H1 (cell line): ENCODE measurements around the gene NUBPL. TPM values are rescaled to one million over a fixed set of nuclear protein-coding genes. Genes with fewer than 3 reads are reported as not detected.

ENCODE experiments used
- CTCF ChIA-PET: fragments of 300-600 bp; sonication (Branson Sonifier 250); formaldehyde crosslinking; loops from one replicate; lab custom pipeline; 2021; ENCODE audit not compliant: partially characterized antibody; lab: Charles Lee
- POLR2A ChIA-PET: fragments of 300-600 bp; sonication (Branson Sonifier 250); formaldehyde crosslinking; loops from one replicate; lab custom pipeline; 2021; ENCODE audit warnings: inconsistent platforms; ENCODE audit not compliant: partially characterized antibody; lab: Charles Lee
- DNase-seq, 2 experiments: peaks; one replicate each; pipeline versions ENCODE4 v3.0.0 to v3.0.0-alpha.2; 2010 to 2022; ENCODE audit warnings: low spot score in 2 of 2, low read depth in 1 of 2, mixed read lengths in 1 of 2
- FAIRE-seq: peaks from 2 replicates; lab custom pipeline; 2011; peaks lifted over from hg19 to GRCh38; lab: Jason Lieb, UNC
- H2AFZ ChIP-seq: 2 replicates; pipeline ENCODE4 v1.8.1; 2012; ENCODE audit warnings: low read length, inconsistent platforms
- H2AK5ac ChIP-seq: 2 replicates; pipeline ENCODE4 v1.6.1; 2013; ENCODE audit warnings: low read depth, low read length
- H2BK120ac ChIP-seq: replicated peaks from 2 replicates; pipeline ENCODE3; 2013; ENCODE audit warnings: low read depth, low read length, inconsistent platforms
- H2BK12ac ChIP-seq: 2 replicates; pipeline ENCODE4 v1.6.1; 2013; ENCODE audit warnings: low read depth, low read length
- H2BK15ac ChIP-seq: 2 replicates; pipeline ENCODE4 v1.6.1; 2013; ENCODE audit warnings: low read length
- H2BK20ac ChIP-seq: 2 replicates; pipeline ENCODE4 v1.6.1; 2013; ENCODE audit warnings: low read length
- H2BK5ac ChIP-seq: 2 replicates; pipeline ENCODE4 v1.6.1; 2013; ENCODE audit warnings: low read depth, low read length
- H3K14ac ChIP-seq: 2 replicates; pipeline ENCODE4 v1.6.1; 2013; ENCODE audit warnings: inconsistent platforms; ENCODE audit not compliant: insufficient read length
- H3K18ac ChIP-seq: 2 replicates; pipeline ENCODE4 v1.6.1; 2013; ENCODE audit warnings: low read length; ENCODE audit errors: extremely low read depth
- H3K23ac ChIP-seq: 2 replicates; pipeline ENCODE4 v1.6.1; 2013; ENCODE audit warnings: inconsistent platforms; ENCODE audit not compliant: insufficient read length
- H3K23me2 ChIP-seq: 2 replicates; pipeline ENCODE4 v1.6.1; 2013; ENCODE audit warnings: low read depth, low read length
- H3K27ac ChIP-seq: 2 replicates; pipeline ENCODE4 v1.6.1; 2011; ENCODE audit warnings: low read depth, low read length, inconsistent platforms
- H3K27me3 ChIP-seq, 4 experiments: replicated peaks in 1 of 4; 1 replicate in 1 of 4; 2 replicates in 3 of 4; pipeline versions ENCODE4 v1.6.1 to v1.8.1; 2011 to 2013; ENCODE audit warnings: low read length in 3 of 4, mild to moderate bottlenecking in 3 of 4, inconsistent platforms in 2 of 4, mixed read lengths in 2 of 4, moderate library complexity in 1 of 4; ENCODE audit not compliant: control insufficient read depth in 3 of 4, insufficient read depth in 3 of 4; ENCODE audit errors: extremely low read depth in 1 of 4
- H3K36me3 ChIP-seq, 4 experiments: 2 replicates each; pipeline versions ENCODE4 v1.6.1 to v1.8.1; 2011 to 2013; ENCODE audit warnings: mild to moderate bottlenecking in 4 of 4, low read length in 3 of 4, moderate library complexity in 2 of 4, control low read depth in 1 of 4, inconsistent platforms in 1 of 4; ENCODE audit not compliant: insufficient read depth in 4 of 4, control insufficient read depth in 2 of 4
- H3K4ac ChIP-seq: replicated peaks from 2 replicates; pipeline ENCODE3; 2013; ENCODE audit warnings: low read length, low read depth, mixed read lengths, inconsistent platforms; ENCODE audit not compliant: insufficient read length
- H3K4me1 ChIP-seq, 4 experiments: replicated peaks in 1 of 4; 1 replicate in 1 of 4; 2 replicates in 3 of 4; pipeline versions ENCODE4 v1.6.1 to v1.8.1; 2011 to 2013; ENCODE audit warnings: low read length in 3 of 4, inconsistent platforms in 2 of 4, mixed read lengths in 1 of 4; ENCODE audit not compliant: insufficient read depth in 4 of 4, control insufficient read depth in 3 of 4
- H3K4me2 ChIP-seq, 2 experiments: 2 replicates each; pipeline versions ENCODE4 v1.6.1 to v1.8.1; 2011 to 2013; ENCODE audit warnings: low read depth in 2 of 2, low read length in 2 of 2, control low read depth in 1 of 2, inconsistent platforms in 1 of 2, mild to moderate bottlenecking in 1 of 2; ENCODE audit not compliant: insufficient read depth in 1 of 2
- H3K4me3 ChIP-seq, 4 experiments: fragments of 200-600, 300-600 bp in 1 of 4; sonication (generic), shearing (Covaris generic), sonication (Bioruptor Twin) in 1 of 4; 2 replicates each; pipeline versions ENCODE4 v1.5.1 to v1.8.1; 2011 to 2016; ENCODE audit warnings: low read length in 4 of 4, low read depth in 3 of 4, control low read depth in 2 of 4, inconsistent platforms in 2 of 4, mild to moderate bottlenecking in 2 of 4, mixed read lengths in 1 of 4, moderate library complexity in 1 of 4; ENCODE audit not compliant: insufficient read depth in 2 of 4; ENCODE audit errors: extremely low read depth in 1 of 4
- H3K56ac ChIP-seq: replicated peaks from 2 replicates; pipeline ENCODE3; 2013; ENCODE audit warnings: low read depth, mild to moderate bottlenecking, mixed read lengths, low read length, inconsistent platforms; ENCODE audit not compliant: insufficient read length
- H3K79me1 ChIP-seq: 2 replicates; pipeline ENCODE4 v1.6.1; 2013; ENCODE audit warnings: low read depth, low read length, control low read depth
- H3K79me2 ChIP-seq, 2 experiments: 2 replicates each; pipeline versions ENCODE4 v1.6.1 to v1.8.1; 2012 to 2013; ENCODE audit warnings: low read length in 2 of 2, mild to moderate bottlenecking in 2 of 2, inconsistent platforms in 1 of 2; ENCODE audit not compliant: insufficient read depth in 2 of 2, control insufficient read depth in 1 of 2
- H3K9ac ChIP-seq, 4 experiments: replicated peaks in 1 of 4; 1 replicate in 1 of 4; 2 replicates in 3 of 4; pipeline versions ENCODE4 v1.6.1 to v1.8.1; 2011 to 2013; ENCODE audit warnings: low read depth in 3 of 4, low read length in 3 of 4, control low read depth in 2 of 4, mild to moderate bottlenecking in 2 of 4, moderate library complexity in 2 of 4, inconsistent platforms in 1 of 4; ENCODE audit errors: extremely low read depth in 1 of 4
- H3K9me3 ChIP-seq, 2 experiments: 2 replicates each; pipeline versions ENCODE4 v1.6.1 to v1.8.1; 2012 to 2013; ENCODE audit warnings: mild to moderate bottlenecking in 2 of 2, moderate library complexity in 2 of 2, control low read depth in 1 of 2, inconsistent platforms in 1 of 2, low read depth in 1 of 2, low read length in 1 of 2, mixed read lengths in 1 of 2; ENCODE audit not compliant: insufficient read depth in 2 of 2
- H4K20me1 ChIP-seq, 2 experiments: replicated peaks in 1 of 2; 2 replicates each; pipeline versions ENCODE3 to v1.8.1; 2011 to 2013; ENCODE audit warnings: inconsistent platforms in 2 of 2, low read length in 2 of 2, mild to moderate bottlenecking in 1 of 2; ENCODE audit not compliant: insufficient read depth in 2 of 2, control insufficient read depth in 1 of 2
- H4K5ac ChIP-seq: 2 replicates; pipeline ENCODE4 v1.6.1; 2013; ENCODE audit warnings: low read length, low read depth, mixed read lengths, inconsistent platforms; ENCODE audit not compliant: insufficient read length
- H4K8ac ChIP-seq: 2 replicates; pipeline ENCODE4 v1.8.0; 2013; ENCODE audit warnings: mild to moderate bottlenecking, moderate library complexity, low read length, inconsistent platforms; ENCODE audit not compliant: insufficient read depth; ENCODE audit errors: extremely low read depth
- H4K91ac ChIP-seq: replicated peaks from 2 replicates; pipeline ENCODE3; 2013; ENCODE audit warnings: low read length, mixed read lengths, inconsistent platforms; ENCODE audit not compliant: insufficient read length
- CEBPB ChIP-seq: IDR thresholded peaks from 2 replicates; pipeline ENCODE4 v1.6.1; 2012; ENCODE audit warnings: low read depth, low read length
- CTCF ChIP-seq, 3 experiments: IDR thresholded peaks; 1 replicate in 2 of 3; 2 replicates in 1 of 3; pipeline versions ENCODE4 v1.5.1 to v1.6.1; 2011; ENCODE audit warnings: low read length in 3 of 3, mild to moderate bottlenecking in 3 of 3, inconsistent platforms in 2 of 3, low read depth in 1 of 3, moderate library complexity in 1 of 3; ENCODE audit not compliant: insufficient read depth in 1 of 3; ENCODE audit errors: control extremely low read depth in 1 of 3
- GABPA ChIP-seq: IDR thresholded peaks from 2 replicates; pipeline ENCODE4 v1.6.1; 2011; ENCODE audit warnings: mild to moderate bottlenecking, low read length, moderate library complexity, borderline replicate concordance; ENCODE audit not compliant: insufficient read depth
- JUN ChIP-seq: IDR thresholded peaks from 2 replicates; pipeline ENCODE4 v1.6.1; 2011; ENCODE audit warnings: low read depth, mild to moderate bottlenecking, improper control_type of control experiment, low read length
- RFX5 ChIP-seq: IDR thresholded peaks from 2 replicates; pipeline ENCODE4 v1.6.1; 2011; ENCODE audit warnings: low read depth, low read length, improper control_type of control experiment, borderline replicate concordance
- SAP30 ChIP-seq: fragments of 300-600 bp; sonication (generic); IDR thresholded peaks from 2 replicates; pipeline ENCODE4 v1.7.1; 2012; ENCODE audit warnings: low read length, moderate library complexity, mild to moderate bottlenecking, inconsistent platforms; ENCODE audit not compliant: insufficient read depth, insufficient replicate concordance
- SIN3A ChIP-seq, 2 experiments: IDR thresholded peaks in 1 of 2; conservative IDR thresholded peaks in 1 of 2; 2 replicates each; pipeline ENCODE4 v1.6.1; 2011 to 2012; ENCODE audit warnings: low read length in 2 of 2, improper control_type of control experiment in 1 of 2, low read depth in 1 of 2, mild to moderate bottlenecking in 1 of 2
- SIX5 ChIP-seq: IDR thresholded peaks from 2 replicates; pipeline ENCODE4 v1.6.1; 2011; ENCODE audit warnings: mild to moderate bottlenecking, low read depth, low read length
- SP1 ChIP-seq: IDR thresholded peaks from 2 replicates; pipeline ENCODE4 v1.6.1; 2011; ENCODE audit warnings: low read depth, low read length
- SRF ChIP-seq: IDR thresholded peaks from 2 replicates; pipeline ENCODE4 v1.6.1; 2011; ENCODE audit warnings: mild to moderate bottlenecking, low read depth, low read length, moderate library complexity
- USF2 ChIP-seq: IDR thresholded peaks from 2 replicates; pipeline ENCODE4 v1.6.1; 2011; ENCODE audit warnings: low read length, improper control_type of control experiment
- WGBS, 2 experiments: shearing (Covaris generic) in 1 of 2; methylation state at CpG; one replicate each; pipeline versions ENCODE4 v1.1.6 to v1.1.7; 2013 to 2015; ENCODE audit warnings: low lambda C conversion rate in 2 of 2, mixed read lengths in 2 of 2, inconsistent platforms in 1 of 2, low coverage in 1 of 2, missing lambda C conversion rate in 1 of 2; ENCODE audit not compliant: insufficient replicate concordance in 2 of 2, insufficient coverage in 1 of 2, insufficient read length in 1 of 2; ENCODE audit errors: extremely low coverage in 1 of 2, missing lambda C conversion rate in 1 of 2; 5-methylcytosine and 5-hydroxymethylcytosine counted together
- polyA plus RNA-seq, 7 experiments: library from polyadenylated mRNA; depleted of rRNA in 3 of 7; stranded (reverse) in 5 of 7; unstranded in 2 of 7; fragments of >200 nt in 5 of 7; fragments of 200-250 nt in 2 of 7; gene quantifications; 1 replicate in 5 of 7; 2 replicates in 1 of 7; 4 replicates in 1 of 7; pipeline versions ENCODE4 v1.2.1 to v1.2.3, GENCODE V29; 2011 to 2013; ENCODE audit warnings: missing spikeins in 2 of 7, mixed read lengths in 2 of 7
- total RNA-seq: library from RNA; stranded (reverse); fragmentation: NEBNext Ultra II Directional; extraction: Animal tissue kit (Norgen Biotek cat#: 25700); gene quantifications from 2 replicates; pipeline ENCODE4 v1.2.1, GENCODE V29; 2021

NUBPL gene
- total and polyA plus RNA-seq, 2 of the 8 experiments (the other 6 are each of a cell fraction or from before 2014, with no cell fraction given), result 1.6 to 6.8 TPM

- H3K27ac ChIP-seq, result no peak overlapping the region
- peaks cover 0 to 4% of the 10 kb centered on the region in 2 experiments; a peak in 2 of 4 replicates for H3K9me3 ChIP-seq
- H2BK120ac ChIP-seq, result no peak overlapping the region
- no peak overlapping the region for H3K14ac ChIP-seq
- H3K23me2 ChIP-seq, result no peaks in the 10 kb centered on the region
- POLR2A ChIA-PET, result no interaction called here
- H3K79me1 ChIP-seq, result no peaks in the 10 kb centered on the region
- no peaks in the 10 kb centered on the region for H3K27me3 ChIP-seq
- DNase-seq (no peak), FAIRE-seq (no peak)
- H2BK12ac ChIP-seq, result no peak overlapping the region
- H3K4ac ChIP-seq, result no peak overlapping the region
- WGBS, 2 experiments, result 73% methylated on average over 1 of the region's 1 CpG; no CpG with 5 or more reads in 1 of the 2 experiments
- H2AK5ac ChIP-seq, result no peak overlapping the region
- no peak overlapping the region for H2BK20ac ChIP-seq
- H3K18ac ChIP-seq, result no peak overlapping the region
- H3K56ac ChIP-seq, result no peak overlapping the region
- CTCF ChIA-PET, result no interaction called here
- no peak overlapping the region for H2BK5ac ChIP-seq
- no peak overlapping the region for H2AFZ ChIP-seq
- no peak overlapping the region for H2BK15ac ChIP-seq
- H3K4me3 ChIP-seq, result no peak overlapping the region
- no peak overlapping the region for H4K8ac ChIP-seq
- no peaks in the 10 kb centered on the region for H3K79me2 ChIP-seq
- H3K36me3 ChIP-seq, result no peaks in the 10 kb centered on the region
- no peak overlapping the region for H3K23ac ChIP-seq
- H3K9ac ChIP-seq, result no peak overlapping the region
- H3K4me2 ChIP-seq, result no peak overlapping the region
- H4K5ac ChIP-seq, result no peak overlapping the region
- no peaks in the 10 kb centered on the region for H4K20me1 ChIP-seq
- H4K91ac ChIP-seq, result no peak overlapping the region
- H3K4me1 ChIP-seq, result no peaks in the 10 kb centered on the region
- no peak for TF ChIP-seq SIN3A (conservative IDR thresholded peaks at IDR 0.05 in 1 of 2, IDR thresholded peaks at IDR 0.05 in 1 of 2; ENCODE audit: low read depth in 1 of 2, low read length in 2 of 2)
- TF ChIP-seq SRF, result no peak
- no peak for TF ChIP-seq GABPA
- TF ChIP-seq SIX5, result no peak
- no peak for TF ChIP-seq CTCF (IDR thresholded peaks at IDR 0.05; ENCODE audit: control extremely low read depth in 1 of 3, insufficient read depth in 1 of 3, low read depth in 1 of 3, low read length in 3 of 3)
- TF ChIP-seq CEBPB, result no peak
- TF ChIP-seq SAP30, result no peak
- no peak for TF ChIP-seq RFX5
- no peak for TF ChIP-seq JUN
- no peak for TF ChIP-seq USF2
- TF ChIP-seq SP1, result no peak
Observed at GRCh38 chr14:31858868-31859267, 297.7 kb downstream of the NUBPL start.
